AG09309 (cell line): ENCODE data around the gene BTAF1.
"Not testable (repeated sequence)": the region's sequence is repeated elsewhere in the genome, so short reads cannot be mapped to it uniquely, and the experiment has no call there.

ENCODE experiments used
- DNase-seq: peaks from one replicate; pipeline ENCODE4 v3.0.0-alpha.2; 2010; ENCODE audit warnings: low read depth
- H3K4me3 ChIP-seq: 2 replicates; pipeline ENCODE4 v1.5.1; 2011; ENCODE audit warnings: mild to moderate bottlenecking, low read depth, low read length, moderate library complexity; ENCODE audit not compliant: control insufficient read depth
- TF ChIP-seq, protein P1 (sequence below): IDR thresholded peaks from 2 replicates; pipeline ENCODE4 v1.5.1; 2011; ENCODE audit warnings: mild to moderate bottlenecking, low read depth, low read length, inconsistent platforms; ENCODE audit not compliant: insufficient read depth, control insufficient read depth; ENCODE audit errors: missing control alignments

The BTAF1 gene

DNA sequence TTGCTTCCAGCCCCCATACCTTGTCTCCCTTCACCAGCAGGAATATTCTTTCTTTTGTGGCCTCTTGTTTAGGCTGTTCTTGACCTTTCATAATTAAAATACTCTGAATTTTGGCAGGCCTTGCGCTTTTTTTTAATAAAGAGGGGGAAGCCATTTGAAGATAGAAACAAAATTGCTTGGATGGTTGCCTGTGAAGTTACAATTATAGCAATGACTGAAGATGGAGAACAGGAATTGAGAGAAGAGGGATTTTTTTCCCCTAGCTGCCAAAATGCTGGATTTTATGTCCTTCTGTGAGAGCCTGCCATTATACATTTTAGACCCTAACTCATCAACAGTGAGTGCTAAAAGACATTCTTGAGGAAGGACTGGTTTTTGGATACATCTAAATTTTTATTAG lies 39.0 kb upstream of the BTAF1 start:
- DNase-seq = no peak
- TF ChIP-seq, protein P1, sequence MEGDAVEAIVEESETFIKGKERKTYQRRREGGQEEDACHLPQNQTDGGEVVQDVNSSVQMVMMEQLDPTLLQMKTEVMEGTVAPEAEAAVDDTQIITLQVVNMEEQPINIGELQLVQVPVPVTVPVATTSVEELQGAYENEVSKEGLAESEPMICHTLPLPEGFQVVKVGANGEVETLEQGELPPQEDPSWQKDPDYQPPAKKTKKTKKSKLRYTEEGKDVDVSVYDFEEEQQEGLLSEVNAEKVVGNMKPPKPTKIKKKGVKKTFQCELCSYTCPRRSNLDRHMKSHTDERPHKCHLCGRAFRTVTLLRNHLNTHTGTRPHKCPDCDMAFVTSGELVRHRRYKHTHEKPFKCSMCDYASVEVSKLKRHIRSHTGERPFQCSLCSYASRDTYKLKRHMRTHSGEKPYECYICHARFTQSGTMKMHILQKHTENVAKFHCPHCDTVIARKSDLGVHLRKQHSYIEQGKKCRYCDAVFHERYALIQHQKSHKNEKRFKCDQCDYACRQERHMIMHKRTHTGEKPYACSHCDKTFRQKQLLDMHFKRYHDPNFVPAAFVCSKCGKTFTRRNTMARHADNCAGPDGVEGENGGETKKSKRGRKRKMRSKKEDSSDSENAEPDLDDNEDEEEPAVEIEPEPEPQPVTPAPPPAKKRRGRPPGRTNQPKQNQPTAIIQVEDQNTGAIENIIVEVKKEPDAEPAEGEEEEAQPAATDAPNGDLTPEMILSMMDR = no peak
- H3K4me3 ChIP-seq = no peak overlapping the region

DNA sequence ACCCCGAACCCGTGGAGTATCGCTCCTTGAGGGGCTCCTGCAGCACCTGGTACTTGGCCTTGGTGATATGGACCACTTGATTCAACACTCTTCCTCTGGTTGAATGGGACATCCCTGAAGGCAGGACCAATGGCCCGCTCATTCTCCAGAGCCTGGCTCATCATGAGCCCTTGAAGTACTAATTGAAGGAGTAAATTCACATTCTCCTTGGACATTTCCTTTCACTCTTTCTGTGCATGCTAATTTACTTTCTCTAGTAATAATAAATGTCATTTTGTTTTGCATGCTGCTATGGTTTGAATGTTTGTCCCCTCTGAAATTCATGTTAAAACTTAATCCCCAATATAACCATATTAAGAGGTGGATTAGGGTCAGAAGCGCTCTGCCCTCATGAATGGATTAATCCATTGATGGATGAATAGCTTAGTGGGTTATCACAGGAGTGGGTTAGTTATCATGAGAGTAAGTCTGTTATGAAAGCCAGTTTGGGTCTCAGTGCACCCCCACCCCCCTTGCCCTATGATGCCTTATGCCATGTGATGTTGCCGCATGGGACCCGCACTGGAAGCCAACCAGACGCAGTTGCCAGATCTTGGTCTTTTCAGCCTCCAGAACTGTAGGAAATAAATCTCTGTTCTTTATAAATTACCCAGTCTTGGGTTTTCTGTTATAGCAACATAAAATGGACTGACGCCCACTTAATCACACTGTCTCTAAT lies 38.0 kb upstream of the BTAF1 start:
- TF ChIP-seq, protein P1 = no peak
- no peak overlapping the region for H3K4me3 ChIP-seq
- no peak for DNase-seq

- TF ChIP-seq, protein P1 = no peak
- H3K4me3 ChIP-seq = peak overlapping the region; percentile 51
- no peak for DNase-seq
Measured at GRCh38 chr10:91886954-91887271, 36.7 kb upstream of the BTAF1 start.

GRCh38 chr10:91887272-91888076 lies 36.1 kb upstream of the BTAF1 start:
- TF ChIP-seq, protein P1 = no peak
- DNase-seq = no peak
- peak overlapping the region; percentile 51 for H3K4me3 ChIP-seq

DNA sequence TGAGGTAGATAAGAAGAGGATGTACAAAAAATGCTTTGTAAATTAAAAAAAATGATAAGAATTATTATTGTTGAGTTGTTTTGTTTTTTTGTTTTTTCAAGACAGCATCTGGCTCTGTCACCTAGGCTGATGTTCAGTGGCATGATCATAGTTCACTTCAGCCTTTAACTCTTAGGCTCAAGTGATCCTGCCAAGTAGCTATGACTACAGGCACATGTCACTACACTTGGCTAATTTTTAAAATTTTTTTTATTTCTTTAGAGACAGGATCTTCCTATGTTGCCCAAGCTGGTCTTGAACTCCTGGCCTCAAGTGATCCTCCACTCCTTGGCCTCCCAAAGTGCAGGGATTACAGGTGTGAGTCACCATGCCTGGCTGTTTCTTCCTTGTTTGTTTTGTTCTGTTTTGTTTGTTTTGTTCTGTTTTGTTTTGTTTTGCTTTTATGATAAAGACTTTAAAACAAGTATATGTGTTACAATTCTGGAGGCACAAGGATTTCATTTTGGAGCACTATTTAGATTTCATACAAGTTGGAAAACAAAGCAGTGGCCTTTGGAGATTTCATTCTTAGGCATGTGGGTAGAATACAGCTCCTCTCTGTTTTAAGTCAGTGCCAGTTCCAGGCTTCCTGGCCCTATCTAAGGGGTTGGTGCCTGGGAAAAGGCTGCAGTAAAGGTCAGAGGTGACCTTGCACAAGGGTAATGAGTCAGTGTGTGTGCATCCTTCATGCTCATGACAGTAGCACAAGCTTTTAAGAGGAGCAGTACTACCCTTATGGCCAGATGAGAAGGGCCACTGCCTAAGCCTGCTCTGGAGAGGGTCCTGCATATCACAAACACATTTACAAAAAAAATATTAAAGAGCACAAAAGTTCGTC lies 32.2 kb upstream of the BTAF1 start:
- TF ChIP-seq, protein P1 = no peak
- no peak overlapping the region for H3K4me3 ChIP-seq
- DNase-seq = no peak

DNA sequence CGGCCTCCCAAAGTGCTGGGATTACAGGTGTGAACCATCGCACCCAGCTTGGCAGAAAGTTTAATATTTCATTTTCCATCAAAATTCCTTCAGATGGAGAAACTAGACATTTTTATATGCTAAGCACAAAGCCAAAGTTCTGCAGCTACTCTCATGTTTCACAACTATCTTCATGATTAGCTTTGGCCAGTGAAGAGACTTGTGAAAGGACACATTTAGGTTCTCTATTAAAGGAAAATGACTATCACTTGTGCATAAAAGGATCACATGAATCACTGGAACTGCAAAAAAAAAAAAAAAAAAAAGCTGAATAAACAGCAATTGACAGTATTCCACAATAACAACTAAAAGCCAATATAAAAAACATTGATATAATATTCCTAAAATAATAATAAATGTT lies 30.5 kb upstream of the BTAF1 start:
- TF ChIP-seq, protein P1 = no peak
- H3K4me3 ChIP-seq = no peak overlapping the region
- DNase-seq = no peak

DNA sequence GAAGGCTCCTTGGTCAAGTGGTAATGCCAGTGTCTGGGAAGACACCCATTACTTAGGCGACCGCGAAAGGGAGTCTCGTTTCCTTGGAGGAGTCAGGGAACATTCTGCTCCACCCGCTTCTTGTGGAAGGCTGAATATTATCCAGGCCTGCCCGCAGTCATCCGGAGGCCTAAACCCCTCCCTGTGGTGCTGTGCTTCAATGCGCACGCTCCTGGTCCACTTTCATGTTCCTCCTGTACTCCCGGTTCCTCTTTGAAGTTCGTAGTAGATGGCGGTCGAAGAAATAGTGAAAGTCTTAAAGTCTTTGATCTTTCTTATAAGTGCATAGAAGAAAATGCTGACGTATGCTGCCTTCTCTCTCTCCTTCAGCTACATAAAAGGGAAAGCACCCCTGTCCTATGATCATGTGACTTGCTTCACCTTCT lies 29.3 kb upstream of the BTAF1 start:
- not testable (repeated sequence) for DNase-seq, H3K4me3 ChIP-seq
